ENCODE measurements around the gene SETD4. TPM values are rescaled to one million over a fixed set of nuclear protein-coding genes. Genes with fewer than 3 reads are reported as not detected.
A peak's percentile ranks its signal among the peaks of the same experiment; 100 is the strongest.

Gene SETD4
- total and polyA plus RNA-seq, 2 of the 13 experiments (the other 11 are each of a cell fraction or from before 2014, with no cell fraction given) = 7.1 to 14.4 TPM

GRCh38 chr21:36059823-36060158, 535 bp downstream of the SETD4 start (continued):
- TF ChIP-seq PAXIP1 (CRISPR knock-in tag; conservative IDR thresholded peaks at IDR 0.05) (no peak), FOXA1 (IDR thresholded peaks at IDR 0.05) (no peak), FOXA1 (CRISPR knock-in tag; IDR thresholded peaks at IDR 0.05) (no peak), ZNF337 (CRISPR knock-in tag; IDR thresholded peaks at IDR 0.05; ENCODE audit: borderline replicate concordance, low read depth) (peak; percentile 1; the same call in 1 of the 2 replicates), ZSCAN31 (CRISPR knock-in tag; IDR thresholded peaks at IDR 0.05; ENCODE audit: low read depth) (no peak), SOX13 (IDR thresholded peaks at IDR 0.05) (no peak), SOX13 (CRISPR knock-in tag; conservative IDR thresholded peaks at IDR 0.05 in 1 of 2, IDR thresholded peaks at IDR 0.05 in 1 of 2) (no peak), ZNF850 (CRISPR knock-in tag; conservative IDR thresholded peaks at IDR 0.05) (no peak), ZNF281 (CRISPR knock-in tag; IDR thresholded peaks at IDR 0.05; ENCODE audit: borderline replicate concordance) (no peak), MXD3 (CRISPR knock-in tag; IDR thresholded peaks at IDR 0.05) (no peak), ZNF672 (CRISPR knock-in tag; IDR thresholded peaks at IDR 0.05) (no peak), GATAD2A (CRISPR knock-in tag; IDR thresholded peaks at IDR 0.05) (no peak), KDM3A (CRISPR knock-in tag; IDR thresholded peaks at IDR 0.05; ENCODE audit: low read depth) (no peak), ZSCAN9 (CRISPR knock-in tag; IDR thresholded peaks at IDR 0.05; ENCODE audit: borderline replicate concordance) (no peak), NFKBIZ (CRISPR knock-in tag; IDR thresholded peaks at IDR 0.05) (no peak), MTA3 (CRISPR knock-in tag; IDR thresholded peaks at IDR 0.05) (no peak), ZNF30 (CRISPR knock-in tag; IDR thresholded peaks at IDR 0.05) (0 out of 2 replicates have a peak, but pooled peaks have one; percentile 56), HMGA1 (CRISPR knock-in tag; conservative IDR thresholded peaks at IDR 0.05) (no peak), ZNF441 (CRISPR knock-in tag; IDR thresholded peaks at IDR 0.05; ENCODE audit: borderline replicate concordance) (0 out of 2 replicates have a peak, but pooled peaks have one; percentile 11), RNF2 (conservative IDR thresholded peaks at IDR 0.05; ENCODE audit: low read depth) (no peak)
- TF ChIP-seq, protein P1, sequence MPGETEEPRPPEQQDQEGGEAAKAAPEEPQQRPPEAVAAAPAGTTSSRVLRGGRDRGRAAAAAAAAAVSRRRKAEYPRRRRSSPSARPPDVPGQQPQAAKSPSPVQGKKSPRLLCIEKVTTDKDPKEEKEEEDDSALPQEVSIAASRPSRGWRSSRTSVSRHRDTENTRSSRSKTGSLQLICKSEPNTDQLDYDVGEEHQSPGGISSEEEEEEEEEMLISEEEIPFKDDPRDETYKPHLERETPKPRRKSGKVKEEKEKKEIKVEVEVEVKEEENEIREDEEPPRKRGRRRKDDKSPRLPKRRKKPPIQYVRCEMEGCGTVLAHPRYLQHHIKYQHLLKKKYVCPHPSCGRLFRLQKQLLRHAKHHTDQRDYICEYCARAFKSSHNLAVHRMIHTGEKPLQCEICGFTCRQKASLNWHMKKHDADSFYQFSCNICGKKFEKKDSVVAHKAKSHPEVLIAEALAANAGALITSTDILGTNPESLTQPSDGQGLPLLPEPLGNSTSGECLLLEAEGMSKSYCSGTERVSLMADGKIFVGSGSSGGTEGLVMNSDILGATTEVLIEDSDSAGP (CRISPR knock-in tag; IDR thresholded peaks at IDR 0.05; ENCODE audit: borderline replicate concordance) = no peak
- TF ChIP-seq, protein P2, sequence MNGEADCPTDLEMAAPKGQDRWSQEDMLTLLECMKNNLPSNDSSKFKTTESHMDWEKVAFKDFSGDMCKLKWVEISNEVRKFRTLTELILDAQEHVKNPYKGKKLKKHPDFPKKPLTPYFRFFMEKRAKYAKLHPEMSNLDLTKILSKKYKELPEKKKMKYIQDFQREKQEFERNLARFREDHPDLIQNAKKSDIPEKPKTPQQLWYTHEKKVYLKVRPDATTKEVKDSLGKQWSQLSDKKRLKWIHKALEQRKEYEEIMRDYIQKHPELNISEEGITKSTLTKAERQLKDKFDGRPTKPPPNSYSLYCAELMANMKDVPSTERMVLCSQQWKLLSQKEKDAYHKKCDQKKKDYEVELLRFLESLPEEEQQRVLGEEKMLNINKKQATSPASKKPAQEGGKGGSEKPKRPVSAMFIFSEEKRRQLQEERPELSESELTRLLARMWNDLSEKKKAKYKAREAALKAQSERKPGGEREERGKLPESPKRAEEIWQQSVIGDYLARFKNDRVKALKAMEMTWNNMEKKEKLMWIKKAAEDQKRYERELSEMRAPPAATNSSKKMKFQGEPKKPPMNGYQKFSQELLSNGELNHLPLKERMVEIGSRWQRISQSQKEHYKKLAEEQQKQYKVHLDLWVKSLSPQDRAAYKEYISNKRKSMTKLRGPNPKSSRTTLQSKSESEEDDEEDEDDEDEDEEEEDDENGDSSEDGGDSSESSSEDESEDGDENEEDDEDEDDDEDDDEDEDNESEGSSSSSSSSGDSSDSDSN (CRISPR knock-in tag; IDR thresholded peaks at IDR 0.05) = peak; percentile 71

All from HepG2 (cell line).